Measurements from ENCODE around the gene ORAI3.

The ORAI3 gene

DNA sequence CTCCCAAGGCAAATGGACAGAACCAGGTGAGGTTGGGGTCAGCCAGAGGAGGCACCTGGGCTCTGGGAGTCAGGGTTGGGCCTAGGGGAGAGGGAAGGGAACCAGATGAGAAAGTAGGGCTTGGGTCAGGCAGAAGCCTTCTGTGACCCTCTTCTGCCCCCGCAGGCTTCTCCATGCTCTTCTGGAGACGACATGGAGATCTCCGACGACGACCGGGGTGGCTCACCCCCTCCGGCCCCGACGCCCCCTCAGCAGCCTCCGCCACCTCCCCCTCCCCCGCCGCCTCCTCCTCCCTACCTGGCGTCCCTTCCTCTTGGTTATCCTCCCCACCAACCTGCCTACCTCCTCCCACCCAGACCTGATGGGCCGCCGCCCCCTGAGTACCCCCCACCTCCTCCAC, 16.6 kb downstream of the ORAI3 start:
- TF ChIP-seq, protein P1, sequence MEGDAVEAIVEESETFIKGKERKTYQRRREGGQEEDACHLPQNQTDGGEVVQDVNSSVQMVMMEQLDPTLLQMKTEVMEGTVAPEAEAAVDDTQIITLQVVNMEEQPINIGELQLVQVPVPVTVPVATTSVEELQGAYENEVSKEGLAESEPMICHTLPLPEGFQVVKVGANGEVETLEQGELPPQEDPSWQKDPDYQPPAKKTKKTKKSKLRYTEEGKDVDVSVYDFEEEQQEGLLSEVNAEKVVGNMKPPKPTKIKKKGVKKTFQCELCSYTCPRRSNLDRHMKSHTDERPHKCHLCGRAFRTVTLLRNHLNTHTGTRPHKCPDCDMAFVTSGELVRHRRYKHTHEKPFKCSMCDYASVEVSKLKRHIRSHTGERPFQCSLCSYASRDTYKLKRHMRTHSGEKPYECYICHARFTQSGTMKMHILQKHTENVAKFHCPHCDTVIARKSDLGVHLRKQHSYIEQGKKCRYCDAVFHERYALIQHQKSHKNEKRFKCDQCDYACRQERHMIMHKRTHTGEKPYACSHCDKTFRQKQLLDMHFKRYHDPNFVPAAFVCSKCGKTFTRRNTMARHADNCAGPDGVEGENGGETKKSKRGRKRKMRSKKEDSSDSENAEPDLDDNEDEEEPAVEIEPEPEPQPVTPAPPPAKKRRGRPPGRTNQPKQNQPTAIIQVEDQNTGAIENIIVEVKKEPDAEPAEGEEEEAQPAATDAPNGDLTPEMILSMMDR (IDR thresholded peaks at IDR 0.05; ENCODE audit: low read depth, low read length), result no peak
- H3K4me3 ChIP-seq (ENCODE audit: low read depth, low read length), result no peak overlapping the region

DNA sequence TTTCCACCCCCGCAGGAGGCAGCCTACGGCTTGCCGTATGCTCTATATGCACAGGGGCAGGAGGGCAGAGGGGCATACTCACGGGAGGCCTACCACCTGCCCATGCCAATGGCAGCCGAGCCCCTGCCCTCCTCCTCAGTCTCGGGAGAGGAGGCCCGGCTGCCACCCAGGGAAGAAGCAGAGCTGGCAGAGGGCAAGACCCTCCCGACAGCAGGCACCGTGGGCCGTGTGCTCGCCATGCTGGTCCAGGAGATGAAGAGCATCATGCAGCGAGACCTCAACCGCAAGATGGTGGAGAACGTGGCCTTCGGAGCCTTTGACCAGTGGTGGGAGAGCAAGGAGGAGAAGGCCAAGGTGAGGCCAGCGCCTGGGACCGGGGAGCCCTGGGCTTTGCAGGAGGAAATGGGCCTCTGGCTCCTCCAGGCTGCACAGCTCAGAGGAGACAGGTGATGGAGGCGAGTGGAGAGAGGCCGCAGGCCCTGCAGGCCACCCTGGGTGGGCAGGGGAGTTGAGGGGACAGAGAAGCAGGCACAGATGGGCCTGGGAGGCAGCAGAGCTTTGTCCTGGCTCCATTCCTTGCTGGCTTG, 17.3 kb downstream of the ORAI3 start:
- TF ChIP-seq, protein P1 (IDR thresholded peaks at IDR 0.05; ENCODE audit: low read depth, low read length), result no peak
- no peak overlapping the region for H3K4me3 ChIP-seq (ENCODE audit: low read depth, low read length)

DNA sequence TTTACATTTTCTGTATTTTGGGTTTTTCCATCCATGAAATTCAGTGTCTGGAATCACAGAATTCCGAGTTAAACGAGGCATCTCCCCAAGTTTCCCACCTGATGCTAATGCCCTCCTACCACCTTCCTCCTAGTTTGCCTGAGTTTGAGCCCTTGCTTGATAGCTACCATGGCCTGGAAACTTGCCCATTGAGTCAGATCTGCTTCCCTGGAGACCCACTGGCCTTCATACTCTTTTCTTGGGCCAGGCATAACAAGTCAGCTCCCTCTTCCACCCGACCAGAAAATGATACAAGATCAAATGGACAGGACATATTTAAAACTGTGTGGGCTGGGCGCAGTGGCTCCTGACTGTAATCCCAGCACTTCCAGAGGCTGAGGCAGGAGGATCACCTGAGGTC, 18.9 kb downstream of the ORAI3 start:
- TF ChIP-seq, protein P1 (IDR thresholded peaks at IDR 0.05; ENCODE audit: low read depth, low read length), result no peak

DNA sequence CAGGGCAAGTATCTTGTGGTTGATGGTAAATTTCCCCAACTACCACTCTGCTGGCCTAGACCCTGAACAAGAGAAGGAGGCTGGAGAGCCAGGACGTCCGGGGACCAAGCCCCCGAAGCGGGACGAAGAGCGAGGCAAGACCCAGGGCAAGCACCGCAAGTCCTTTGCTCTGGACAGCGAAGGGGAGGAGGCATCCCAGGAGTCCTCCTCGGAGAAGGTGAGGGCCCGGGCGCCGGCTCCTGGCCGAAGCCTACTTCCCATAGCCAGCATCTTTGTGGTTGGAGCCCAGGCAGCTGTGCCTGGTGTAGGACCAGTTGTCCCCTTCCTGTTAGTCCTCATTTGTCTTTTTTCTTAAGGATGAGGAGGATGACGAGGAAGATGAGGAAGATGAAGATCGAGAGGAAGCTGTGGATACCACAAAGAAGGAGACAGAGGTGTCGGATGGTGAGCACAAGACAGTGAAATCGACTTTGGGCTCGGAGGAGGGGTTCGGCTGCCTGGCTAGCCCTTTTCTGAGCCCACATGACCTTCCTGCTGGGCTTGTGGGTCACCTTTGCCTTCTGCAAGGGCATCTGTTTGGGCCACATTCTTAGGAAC, 20.5 kb downstream of the ORAI3 start:
- TF ChIP-seq, protein P1 (IDR thresholded peaks at IDR 0.05; ENCODE audit: low read depth, low read length), result no peak
- H3K4me3 ChIP-seq (ENCODE audit: low read depth, low read length), result no peak overlapping the region

More for the DNA sequence above, 18.9 kb downstream of the ORAI3 start:
- H3K4me3 ChIP-seq (ENCODE audit: low read depth, low read length), result no peak overlapping the region

DNA sequence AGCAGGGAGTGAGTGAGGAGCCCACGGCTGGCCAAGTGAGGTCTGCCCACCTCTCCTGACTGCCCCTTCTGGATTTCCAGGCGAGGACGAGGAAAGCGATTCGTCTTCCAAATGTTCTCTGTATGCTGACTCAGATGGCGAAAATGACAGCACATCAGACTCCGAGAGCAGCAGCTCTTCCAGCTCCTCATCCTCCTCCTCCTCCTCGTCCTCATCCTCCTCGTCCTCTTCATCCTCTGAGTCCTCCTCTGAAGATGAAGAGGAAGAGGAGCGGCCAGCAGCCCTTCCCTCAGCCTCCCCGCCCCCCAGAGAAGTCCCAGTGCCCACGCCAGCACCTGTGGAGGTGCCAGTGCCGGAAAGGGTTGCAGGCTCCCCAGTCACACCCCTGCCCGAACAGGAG, 22.4 kb downstream of the ORAI3 start:
- no peak overlapping the region for H3K4me3 ChIP-seq (ENCODE audit: low read depth, low read length)
- TF ChIP-seq, protein P1 (IDR thresholded peaks at IDR 0.05; ENCODE audit: low read depth, low read length), result no peak

DNA sequence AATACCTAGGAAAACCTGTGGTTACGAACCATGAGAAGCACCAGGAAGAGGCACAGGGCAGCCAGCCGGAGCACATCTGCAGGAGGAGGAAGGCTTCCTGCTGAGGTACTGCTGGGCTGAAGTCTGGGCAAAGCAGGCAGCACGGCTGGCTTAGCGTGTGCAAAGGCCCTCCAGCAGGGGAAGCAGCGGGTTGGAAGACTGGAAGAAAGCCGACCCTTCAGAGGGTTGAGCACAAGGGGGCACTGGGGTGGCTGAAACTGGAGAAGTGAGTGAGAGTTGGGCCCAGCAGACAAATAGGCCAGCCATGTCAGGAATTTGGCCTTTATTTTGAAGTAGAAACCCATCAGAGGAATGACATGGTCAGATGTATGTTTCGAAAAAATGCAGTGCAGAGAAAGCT, 24.0 kb downstream of the ORAI3 start:
- TF ChIP-seq, protein P1 (IDR thresholded peaks at IDR 0.05; ENCODE audit: low read depth, low read length), result peak; percentile 26; the same call in 1 of the 2 replicates
- no peak overlapping the region for H3K4me3 ChIP-seq (ENCODE audit: low read depth, low read length)

DNA sequence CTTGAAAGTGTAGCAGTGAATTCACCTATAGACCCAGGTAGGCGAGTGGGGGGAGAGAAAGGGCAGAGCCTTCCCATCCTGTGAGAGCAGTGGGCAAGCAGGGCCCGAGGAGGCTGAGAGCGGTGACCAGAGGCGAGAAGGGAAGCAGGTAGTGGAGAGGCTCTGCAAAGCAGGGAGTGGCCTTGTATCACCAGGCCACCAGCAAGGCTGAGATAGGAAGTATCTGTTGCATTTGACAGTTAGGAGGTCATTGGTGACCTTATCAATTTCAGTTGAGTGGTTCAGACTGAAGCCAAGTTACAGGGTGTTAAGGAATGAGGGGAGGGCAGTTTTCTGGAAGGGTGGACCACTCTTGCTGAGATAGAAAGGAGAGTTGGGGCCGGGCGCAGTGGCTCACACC, 25.5 kb downstream of the ORAI3 start:
- TF ChIP-seq, protein P1 (IDR thresholded peaks at IDR 0.05; ENCODE audit: low read depth, low read length), result no peak
- no peak overlapping the region for H3K4me3 ChIP-seq (ENCODE audit: low read depth, low read length)
